GM12878 (cell line): ENCODE measurements around the gene CDC42SE2. TPM values are rescaled to one million over a fixed set of nuclear protein-coding genes. Genes with fewer than 3 reads are reported as not detected.

Experiments used
- ATAC-seq: fragments of 200-7000 bp; cut with Tn5 transposase; 3 replicates; pipeline ENCODE4 v1.9.1; 2020; ENCODE audit warnings: mild to moderate bottlenecking, moderate library complexity
- BruUV-seq: library from RNA; stranded (reverse); fragments of 400-500 nt; replicated peaks from 2 replicates; lab custom pipeline; 2021; lab: Mats Ljungman, UMichigan
- CTCF ChIA-PET: fragments of 300-600 bp; sonication (Branson Sonifier 250); formaldehyde crosslinking; extraction: SDS; loops from one replicate; lab custom pipeline; 2021; ENCODE audit warnings: inconsistent platforms; lab: Yijun Ruan, JAX
- POLR2A ChIA-PET: fragments of 350-600 bp; formaldehyde crosslinking; extraction: SDS; loops from one replicate; lab custom pipeline; 2021; ENCODE audit warnings: inconsistent platforms; lab: Charles Lee
- RAD21 ChIA-PET: fragments of 300-600 bp; sonication (Branson Sonifier 250); formaldehyde crosslinking; loops from one replicate; lab custom pipeline; 2023; ENCODE audit warnings: antibody characterized with exemption; ENCODE audit not compliant: unreplicated experiment; lab: Charles Lee
- SMC1A ChIA-PET: fragments of 300-600 bp; sonication (Branson Sonifier 250); formaldehyde crosslinking; loops from one replicate; lab custom pipeline; 2023; ENCODE audit not compliant: unreplicated experiment, uncharacterized antibody; lab: Charles Lee
- DNase-seq: peaks from one replicate; pipeline ENCODE4 v3.0.0-alpha.2; 2011; ENCODE audit warnings: low read depth, low spot score
- FAIRE-seq: peaks from 3 replicates; lab custom pipeline; 2011; peaks lifted over from hg19 to GRCh38; lab: Jason Lieb, UNC
- H2AFZ ChIP-seq: 2 replicates; pipeline ENCODE4 v1.6.0; 2011; ENCODE audit warnings: low read depth, low read length, control low read depth; ENCODE audit not compliant: control insufficient read depth
- H3K27ac ChIP-seq: 2 replicates; pipeline ENCODE4 v1.5.1; 2011; ENCODE audit warnings: control low read depth; ENCODE audit not compliant: control insufficient read depth, insufficient read depth
- H3K27me3 ChIP-seq, 2 experiments: replicated peaks in 1 of 2; 2 replicates each; pipeline versions ENCODE4 v1.6.0 to v1.6.1; 2011; ENCODE audit warnings: low read length in 1 of 2; ENCODE audit not compliant: control insufficient read depth in 2 of 2, insufficient read depth in 2 of 2
- H3K36me3 ChIP-seq, 2 experiments: 2 replicates each; pipeline ENCODE4 v1.5.1; 2011; ENCODE audit warnings: low read length in 1 of 2; ENCODE audit not compliant: control insufficient read depth in 2 of 2, insufficient read depth in 2 of 2
- H3K4me1 ChIP-seq: 2 replicates; pipeline ENCODE4 v1.6.1; 2011; ENCODE audit warnings: mild to moderate bottlenecking, low read length, moderate library complexity, mixed read lengths; ENCODE audit not compliant: control insufficient read depth, insufficient read depth
- H3K4me2 ChIP-seq: 2 replicates; pipeline ENCODE4 v1.6.0; 2011; ENCODE audit warnings: control low read depth; ENCODE audit not compliant: control insufficient read depth, insufficient read depth
- H3K4me3 ChIP-seq: fragments of 200-600 bp; sonication (generic); 2 replicates; pipeline ENCODE4 v1.5.1; 2016
- H3K79me2 ChIP-seq: 2 replicates; pipeline ENCODE4 v1.6.0; 2011; ENCODE audit warnings: low read length; ENCODE audit not compliant: control insufficient read depth, insufficient read depth
- H3K9ac ChIP-seq: 2 replicates; pipeline ENCODE4 v1.8.0; 2011; ENCODE audit warnings: low read length, control low read depth, mixed read lengths; ENCODE audit not compliant: control insufficient read depth, insufficient read depth
- H3K9me3 ChIP-seq: replicated peaks from 3 replicates; pipeline ENCODE4 v1.5.1; 2011; ENCODE audit warnings: mild to moderate bottlenecking, low read length; ENCODE audit not compliant: control insufficient read depth, insufficient read depth
- H4K20me1 ChIP-seq: 2 replicates; pipeline ENCODE4 v1.6.0; 2011; ENCODE audit not compliant: control insufficient read depth, insufficient read depth
- BACH1 ChIP-seq: fragments of 450-650 bp; IDR thresholded peaks from 2 replicates; pipeline ENCODE4 v1.6.1; 2017; ENCODE audit warnings: mild to moderate bottlenecking, borderline replicate concordance
- CHD1 ChIP-seq: IDR thresholded peaks from 2 replicates; pipeline ENCODE4 v1.6.1; 2012; ENCODE audit warnings: low read depth, low read length, improper control_type of control experiment
- CHD2 ChIP-seq: IDR thresholded peaks from 2 replicates; pipeline ENCODE4 v1.6.1; 2011; ENCODE audit warnings: low read depth, low read length, improper control_type of control experiment, borderline replicate concordance
- FOS ChIP-seq: IDR thresholded peaks from 3 replicates; pipeline ENCODE4 v1.6.1; 2011; ENCODE audit warnings: borderline replicate concordance; ENCODE audit not compliant: insufficient read length; ENCODE audit errors: extremely low read depth
- IRF5 ChIP-seq: fragments of 450-650 bp; IDR thresholded peaks from 2 replicates; pipeline ENCODE4 v1.6.1; 2017; ENCODE audit warnings: borderline replicate concordance
- KDM1A ChIP-seq: fragments of 200-600 bp; sonication (generic); IDR thresholded peaks from 2 replicates; pipeline ENCODE4 v1.6.1; 2016; ENCODE audit warnings: borderline replicate concordance
- MTA2 ChIP-seq: fragments of 450-650 bp; IDR thresholded peaks from 2 replicates; pipeline ENCODE4 v1.6.1; 2016; ENCODE audit warnings: low read depth, mild to moderate bottlenecking, moderate library complexity
- MXI1 ChIP-seq: fragments of 150-350 bp; IDR thresholded peaks from 2 replicates; pipeline ENCODE4 v1.6.1; 2011; ENCODE audit warnings: low read depth, mild to moderate bottlenecking, inconsistent platforms, low read length, improper control_type of control experiment
- NR2C1 ChIP-seq: fragments of 450-650 bp; IDR thresholded peaks from 2 replicates; pipeline ENCODE4 v1.6.1; 2017; ENCODE audit warnings: antibody characterized with exemption, mild to moderate bottlenecking, moderate library complexity
- PAX5 ChIP-seq: IDR thresholded peaks from 2 replicates; pipeline ENCODE4 v1.6.1; 2011; ENCODE audit warnings: low read depth, low read length, borderline replicate concordance
- SMAD1 ChIP-seq: fragments of 450-650 bp; IDR thresholded peaks from 2 replicates; pipeline ENCODE4 v1.6.1; 2018; ENCODE audit warnings: mild to moderate bottlenecking, low read depth; ENCODE audit not compliant: partially characterized antibody
- SRF ChIP-seq, 2 experiments: IDR thresholded peaks; 2 replicates each; pipeline ENCODE4 v1.6.1; 2011; ENCODE audit warnings: low read depth in 2 of 2, low read length in 2 of 2, mild to moderate bottlenecking in 1 of 2, moderate library complexity in 1 of 2
- STAT3 ChIP-seq: IDR thresholded peaks from 2 replicates; pipeline ENCODE4 v1.6.1; 2011; ENCODE audit warnings: low read depth, low read length, improper control_type of control experiment
- ZNF622 ChIP-seq: fragments of 450-650 bp; IDR thresholded peaks from 2 replicates; pipeline ENCODE4 v1.6.1; 2017; ENCODE audit warnings: mild to moderate bottlenecking, inconsistent platforms
- WGBS: methylation state at CpG from one replicate; pipeline ENCODE4 v1.1.6; 2016; ENCODE audit warnings: low lambda C conversion rate; ENCODE audit not compliant: insufficient replicate concordance, insufficient coverage; ENCODE audit errors: missing lambda C conversion rate; 5-methylcytosine and 5-hydroxymethylcytosine counted together
- in situ Hi-C: fragments of 300-500 bp; cut with MboI; formaldehyde crosslinking; loops from 9 replicates; pipeline ENCODE4 v1.14.3; 2018; ENCODE audit warnings: mixed read lengths
- intact Hi-C: fragments of 100-400 bp; cut with micrococcal nuclease; formaldehyde crosslinking; loops from one replicate; pipeline ENCODE4 v1.14.2; 2022; ENCODE audit not compliant: unreplicated experiment
- polyA plus RNA-seq, 11 experiments: library from polyadenylated mRNA; depleted of rRNA in 4 of 11; unstranded in 6 of 11; stranded (reverse) in 5 of 11; fragments of >200 nt; fragmentation: Nextera tagmentation in 4 of 11; fragmentation: Illumina TruSeq in 1 of 11; extraction: Ambion mirVana in 4 of 11; extraction: Trizol in 1 of 11; gene quantifications; 1 replicate in 1 of 11; 2 replicates in 10 of 11; pipeline versions ENCODE4 v1.2.1 to v1.2.3, GENCODE V29; 2011 to 2016; ENCODE audit warnings: inconsistent platforms in 2 of 11, missing spikeins in 2 of 11, low read depth in 1 of 11
- total RNA-seq, 4 experiments: library from RNA; depleted of rRNA in 3 of 4; stranded (reverse); fragments of >200 nt in 3 of 4; fragmentation: Illumina TruSeq in 1 of 4; extraction: Trizol in 1 of 4; gene quantifications; 2 replicates each; pipeline versions ENCODE4 v1.2.1 to v1.2.3, GENCODE V29; 2013 to 2021

The CDC42SE2 gene
- total and polyA plus RNA-seq, 10 of the 15 experiments (the other 5 are each of a cell fraction or from before 2014, with no cell fraction given): 57.0 to 148 (median 80.3) TPM

- peak overlapping the region; percentile 92 for H3K4me2 ChIP-seq
- ChIA-PET POLR2A (interaction anchor here (1.0 to 19.3 kb wide), 10 partner anchors 12 to 171 kb away, joined by 3 to 309 read pairs (median 6); partner anchors contain the start of gene CDC42SE2), SMC1A (interaction anchor here (0.5 to 26.7 kb wide), 15 partner anchors 13 to 189 kb away, joined by 3 to 1218 read pairs (median 4); partner anchors contain the start of gene CDC42SE2), RAD21 (interaction anchor here (0.6 to 10.4 kb wide), 15 partner anchors 12 to 264 kb away, joined by 3 to 161 read pairs (median 8); partner anchors contain the start of gene CDC42SE2), CTCF (interaction anchor here (0.9 to 8.7 kb wide), 11 partner anchors 11 to 181 kb away, joined by 3 to 65 read pairs (median 4); partner anchors contain the start of genes CDC42SE2 and HINT1)
- 72% methylated on average over 4 of the region's 4 CpGs for WGBS
- H3K9me3 ChIP-seq: no peaks in the 10 kb centered on the region
- H4K20me1 ChIP-seq: no peaks in the 10 kb centered on the region
- H3K4me1 ChIP-seq: peaks cover 36% of the 10 kb centered on the region
- in situ Hi-C loops (no loop called here), intact Hi-C loops (loop anchor here (2.0 kb wide), 3 partner anchors 25 to 191 kb away; no protein-coding TSS in a partner anchor)
- H3K9ac ChIP-seq: peak overlapping the region; percentile 60; the same call in 1 of the 2 replicates
- no TSS peak for BruUV-seq
- H3K4me3 ChIP-seq: peak overlapping the region; percentile 24; the same call in 1 of the 2 replicates
- ATAC-seq: peak; percentile 3
- H3K27ac ChIP-seq: peak overlapping the region; percentile 78
- no peaks in the 10 kb centered on the region; a peak in 1 of 4 replicates for H3K36me3 ChIP-seq
- no peaks in the 10 kb centered on the region for H3K27me3 ChIP-seq
- FAIRE-seq: no peak
- no peak overlapping the region for H2AFZ ChIP-seq
- H3K79me2 ChIP-seq: peaks cover 67% of the 10 kb centered on the region
- DNase-seq: no peak
- TF ChIP-seq CHD1 (no peak), FOS (no peak), CHD2 (no peak), MTA2 (no peak), KDM1A (no peak), BACH1 (no peak), STAT3 (no peak), MXI1 (no peak), SRF (IDR thresholded peaks at IDR 0.05; ENCODE audit: low read depth in 2 of 2, low read length in 2 of 2) (no peak), NR2C1 (no peak), SMAD1 (no peak), IRF5 (no peak), PAX5 (no peak), ZNF622 (no peak)
Observed at GRCh38 chr5:131225282-131225974, 38.4 kb upstream of the CDC42SE2 start.
